ENCODE results near the gene NECTIN4.

NECTIN4 gene

GRCh38 chr1:161111117-161111516 lies 21.8 kb upstream of the NECTIN4 start:
- no peak for DNase-seq

- DNase-seq = no peak
Measured at GRCh38 chr1:161106431-161106830, 17.1 kb upstream of the NECTIN4 start.

- no peak for DNase-seq
Measured at GRCh38 chr1:161100556-161100955, 11.2 kb upstream of the NECTIN4 start.

GRCh38 chr1:161099090-161099802 lies 9.9 kb upstream of the NECTIN4 start:
- no peak for DNase-seq

GRCh38 chr1:161098210-161099068 lies 9.1 kb upstream of the NECTIN4 start, which contains the start of gene KLHDC9:
Gene KLHDC9 (plus strand): TSS chr1:161098361. CDS start chr1:161098536, 175 bp downstream.
- DNase-seq = peak; percentile 75

GRCh38 chr1:161096530-161096929 lies 7.2 kb upstream of the NECTIN4 start:
- no peak for DNase-seq

GRCh38 chr1:161096015-161096414 lies 6.7 kb upstream of the NECTIN4 start:
- no peak for DNase-seq

- no peak for DNase-seq
Measured at GRCh38 chr1:161095230-161095629, 5.9 kb upstream of the NECTIN4 start.

GRCh38 chr1:161094481-161094880 lies 5.1 kb upstream of the NECTIN4 start:
- DNase-seq = no peak

- no peak for DNase-seq
Measured at GRCh38 chr1:161092621-161093028, 3.3 kb upstream of the NECTIN4 start.

- DNase-seq = no peak
Measured at GRCh38 chr1:161091796-161092507, 2.6 kb upstream of the NECTIN4 start.

GRCh38 chr1:161091093-161091492 lies 1.7 kb upstream of the NECTIN4 start:
- no peak for DNase-seq

- no peak for DNase-seq
Measured at GRCh38 chr1:161090617-161091016, 1.3 kb upstream of the NECTIN4 start.

GRCh38 chr1:161089938-161090337 lies 580 bp upstream of the NECTIN4 start:
- DNase-seq = no peak

GRCh38 chr1:161088587-161089110 lies 709 bp downstream of the NECTIN4 start:
- no peak for DNase-seq

GRCh38 chr1:161086457-161086856 lies 2.9 kb downstream of the NECTIN4 start:
- DNase-seq = no peak

- DNase-seq = no peak
Measured at GRCh38 chr1:161085165-161085564, 4.2 kb downstream of the NECTIN4 start.

- no peak for DNase-seq
Measured at GRCh38 chr1:161084597-161084988, 4.8 kb downstream of the NECTIN4 start.

- no peak for DNase-seq
Measured at GRCh38 chr1:161083748-161084596, 5.4 kb downstream of the NECTIN4 start.

- DNase-seq = peak; percentile 81
Measured at GRCh38 chr1:161082996-161083747, 6.2 kb downstream of the NECTIN4 start.

GRCh38 chr1:161082483-161082882 lies 6.9 kb downstream of the NECTIN4 start:
- DNase-seq = no peak
